ENCODE results near the gene ACSF3.

DNA sequence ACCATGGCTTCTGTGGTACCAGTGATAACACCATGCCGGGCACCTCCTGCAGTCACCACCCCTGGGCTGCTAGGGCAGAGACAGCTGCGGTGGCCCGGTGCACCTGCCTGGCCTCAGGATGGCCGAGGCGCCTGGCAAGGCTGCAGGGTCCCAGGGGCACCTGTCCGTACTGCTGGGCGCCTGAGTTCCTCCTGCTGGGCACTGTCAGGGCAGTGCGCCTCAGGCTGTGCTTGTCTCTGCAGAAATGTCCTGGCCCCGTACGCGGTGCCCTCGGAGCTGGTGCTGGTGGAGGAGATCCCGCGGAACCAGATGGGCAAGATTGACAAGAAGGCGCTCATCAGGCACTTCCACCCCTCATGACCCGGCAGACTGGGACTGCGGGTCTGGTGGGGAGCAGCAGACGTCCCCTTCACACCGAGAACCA, 60.2 kb downstream of the ACSF3 start:
- TF ChIP-seq EZH2 (IDR thresholded peaks at IDR 0.05; ENCODE audit: borderline replicate concordance, insufficient read depth, low read length, poor library complexity, severe bottlenecking) (no peak), POLR2AphosphoS5 (IDR thresholded peaks at IDR 0.05) (no peak), EP300 (conservative IDR thresholded peaks at IDR 0.05; ENCODE audit: poor library complexity, severe bottlenecking) (no peak), MXI1 (conservative IDR thresholded peaks at IDR 0.05; ENCODE audit: poor library complexity, severe bottlenecking) (no peak), RAD21 (conservative IDR thresholded peaks at IDR 0.05) (no peak), TAF1 (IDR thresholded peaks at IDR 0.05; ENCODE audit: low read depth) (no peak)
- TF ChIP-seq, protein P1, sequence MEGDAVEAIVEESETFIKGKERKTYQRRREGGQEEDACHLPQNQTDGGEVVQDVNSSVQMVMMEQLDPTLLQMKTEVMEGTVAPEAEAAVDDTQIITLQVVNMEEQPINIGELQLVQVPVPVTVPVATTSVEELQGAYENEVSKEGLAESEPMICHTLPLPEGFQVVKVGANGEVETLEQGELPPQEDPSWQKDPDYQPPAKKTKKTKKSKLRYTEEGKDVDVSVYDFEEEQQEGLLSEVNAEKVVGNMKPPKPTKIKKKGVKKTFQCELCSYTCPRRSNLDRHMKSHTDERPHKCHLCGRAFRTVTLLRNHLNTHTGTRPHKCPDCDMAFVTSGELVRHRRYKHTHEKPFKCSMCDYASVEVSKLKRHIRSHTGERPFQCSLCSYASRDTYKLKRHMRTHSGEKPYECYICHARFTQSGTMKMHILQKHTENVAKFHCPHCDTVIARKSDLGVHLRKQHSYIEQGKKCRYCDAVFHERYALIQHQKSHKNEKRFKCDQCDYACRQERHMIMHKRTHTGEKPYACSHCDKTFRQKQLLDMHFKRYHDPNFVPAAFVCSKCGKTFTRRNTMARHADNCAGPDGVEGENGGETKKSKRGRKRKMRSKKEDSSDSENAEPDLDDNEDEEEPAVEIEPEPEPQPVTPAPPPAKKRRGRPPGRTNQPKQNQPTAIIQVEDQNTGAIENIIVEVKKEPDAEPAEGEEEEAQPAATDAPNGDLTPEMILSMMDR (IDR thresholded peaks at IDR 0.05; ENCODE audit: poor library complexity, severe bottlenecking): no peak
- TF ChIP-seq, protein P2, sequence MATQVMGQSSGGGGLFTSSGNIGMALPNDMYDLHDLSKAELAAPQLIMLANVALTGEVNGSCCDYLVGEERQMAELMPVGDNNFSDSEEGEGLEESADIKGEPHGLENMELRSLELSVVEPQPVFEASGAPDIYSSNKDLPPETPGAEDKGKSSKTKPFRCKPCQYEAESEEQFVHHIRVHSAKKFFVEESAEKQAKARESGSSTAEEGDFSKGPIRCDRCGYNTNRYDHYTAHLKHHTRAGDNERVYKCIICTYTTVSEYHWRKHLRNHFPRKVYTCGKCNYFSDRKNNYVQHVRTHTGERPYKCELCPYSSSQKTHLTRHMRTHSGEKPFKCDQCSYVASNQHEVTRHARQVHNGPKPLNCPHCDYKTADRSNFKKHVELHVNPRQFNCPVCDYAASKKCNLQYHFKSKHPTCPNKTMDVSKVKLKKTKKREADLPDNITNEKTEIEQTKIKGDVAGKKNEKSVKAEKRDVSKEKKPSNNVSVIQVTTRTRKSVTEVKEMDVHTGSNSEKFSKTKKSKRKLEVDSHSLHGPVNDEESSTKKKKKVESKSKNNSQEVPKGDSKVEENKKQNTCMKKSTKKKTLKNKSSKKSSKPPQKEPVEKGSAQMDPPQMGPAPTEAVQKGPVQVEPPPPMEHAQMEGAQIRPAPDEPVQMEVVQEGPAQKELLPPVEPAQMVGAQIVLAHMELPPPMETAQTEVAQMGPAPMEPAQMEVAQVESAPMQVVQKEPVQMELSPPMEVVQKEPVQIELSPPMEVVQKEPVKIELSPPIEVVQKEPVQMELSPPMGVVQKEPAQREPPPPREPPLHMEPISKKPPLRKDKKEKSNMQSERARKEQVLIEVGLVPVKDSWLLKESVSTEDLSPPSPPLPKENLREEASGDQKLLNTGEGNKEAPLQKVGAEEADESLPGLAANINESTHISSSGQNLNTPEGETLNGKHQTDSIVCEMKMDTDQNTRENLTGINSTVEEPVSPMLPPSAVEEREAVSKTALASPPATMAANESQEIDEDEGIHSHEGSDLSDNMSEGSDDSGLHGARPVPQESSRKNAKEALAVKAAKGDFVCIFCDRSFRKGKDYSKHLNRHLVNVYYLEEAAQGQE (IDR thresholded peaks at IDR 0.05; ENCODE audit: borderline replicate concordance): no peak

Data from neural cell (in vitro differentiated cells).